Stimulated activated CD4-positive, alpha-beta T cell treated with anti-CD3 and anti-CD28 coated beads, Interleukin-15, amount 100 ng/mL, for 1 hour (primary cell): ENCODE data around the gene IQCE.
"Not testable (repeated sequence)": the region's sequence is repeated elsewhere in the genome, so short reads cannot be mapped to it uniquely, and the experiment has no call there.

ENCODE experiments used
- DNase-seq, 2 donors: peaks; one replicate each; pipeline ENCODE4 v3.0.0-alpha.2; 2020; ENCODE audit warnings: low read depth in 1 of 2, low spot score in 1 of 2

The IQCE gene

GRCh38 chr7:2531796-2532110, 27.0 kb upstream of the IQCE start:
- not testable (repeated sequence) for DNase-seq

GRCh38 chr7:2532199-2532772, 26.5 kb upstream of the IQCE start:
- DNase-seq: not testable (repeated sequence)

GRCh38 chr7:2532816-2533215, 26.0 kb upstream of the IQCE start:
- DNase-seq: not testable (repeated sequence)

GRCh38 chr7:2533566-2533965, 25.2 kb upstream of the IQCE start:
- DNase-seq: not testable (repeated sequence)

GRCh38 chr7:2534214-2534613, 24.6 kb upstream of the IQCE start:
- DNase-seq: not testable (repeated sequence)

- DNase-seq: not testable (repeated sequence)
Measured at GRCh38 chr7:2535872-2536627, 22.7 kb upstream of the IQCE start.

GRCh38 chr7:2537981-2538851, 20.6 kb upstream of the IQCE start:
- DNase-seq: no peak

- DNase-seq: no peak
Measured at GRCh38 chr7:2539031-2539911, 19.5 kb upstream of the IQCE start.

- DNase-seq: no peak
Measured at GRCh38 chr7:2540133-2540532, 18.6 kb upstream of the IQCE start.

- no peak for DNase-seq
Measured at GRCh38 chr7:2540641-2541051, 18.1 kb upstream of the IQCE start.

- no peak for DNase-seq
Measured at GRCh38 chr7:2541291-2542010, 17.3 kb upstream of the IQCE start.

- no peak for DNase-seq
Measured at GRCh38 chr7:2542011-2542915, 16.5 kb upstream of the IQCE start.

GRCh38 chr7:2542916-2543871, 15.6 kb upstream of the IQCE start:
- no peak for DNase-seq

- no peak for DNase-seq
Measured at GRCh38 chr7:2544541-2545188, 14.1 kb upstream of the IQCE start.

GRCh38 chr7:2545746-2546425, 12.9 kb upstream of the IQCE start:
- DNase-seq: no peak

- DNase-seq: no peak
Measured at GRCh38 chr7:2546776-2547586, 11.8 kb upstream of the IQCE start.
